Naive thymus-derived CD4-positive, alpha-beta T cell (primary cell): ENCODE data around the gene COL6A1. TPM values are rescaled to one million over a fixed set of nuclear protein-coding genes. Genes with fewer than 3 reads are reported as not detected.
"Not testable (repeated sequence)": the region's sequence is repeated elsewhere in the genome, so short reads cannot be mapped to it uniquely, and the experiment has no call there.

Experiments used
- ATAC-seq: fragments of 150-1000 bp; cut with Tn5 transposase; 2 replicates; pipeline ENCODE4 v1.10.0; 2021; ENCODE audit warnings: mild to moderate bottlenecking, moderate library complexity
- CTCF ChIA-PET: fragments of 350-600 bp; sonication (Branson Sonifier 250); formaldehyde crosslinking; loops from one replicate; lab custom pipeline; 2021; ENCODE audit warnings: antibody characterized with exemption; lab: Charles Lee
- POLR2A ChIA-PET: fragments of 350-600 bp; sonication (Branson Sonifier 250); formaldehyde crosslinking; loops from one replicate; lab custom pipeline; 2021; ENCODE audit warnings: antibody characterized with exemption, inconsistent platforms; lab: Charles Lee
- DNase-seq, 9 donors: peaks; one replicate each; pipeline versions ENCODE4 v3.0.0 to v3.0.0-alpha.2; 2020 to 2022; ENCODE audit warnings: mixed read lengths in 1 of 9
- H3K27ac ChIP-seq: one replicate; pipeline ENCODE4 v1.7.0; 2013; ENCODE audit warnings: mild to moderate bottlenecking, low read depth, low read length, moderate library complexity
- H3K27me3 ChIP-seq, 2 donors: one replicate each; pipeline ENCODE4 v1.7.0; 2013; ENCODE audit warnings: low read length in 2 of 2, mild to moderate bottlenecking in 2 of 2, moderate library complexity in 2 of 2; ENCODE audit not compliant: control insufficient read depth in 2 of 2, insufficient read depth in 2 of 2
- H3K36me3 ChIP-seq, 3 experiments: 1 replicate in 2 of 3; 2 replicates in 1 of 3; pipeline ENCODE4 v1.7.0; 2013; ENCODE audit warnings: low read length in 3 of 3, mild to moderate bottlenecking in 3 of 3, moderate library complexity in 1 of 3; ENCODE audit not compliant: insufficient read depth in 3 of 3, control insufficient read depth in 2 of 3
- H3K4me1 ChIP-seq, 2 donors: one replicate each; pipeline ENCODE4 v1.7.0; 2013; ENCODE audit warnings: low read length in 2 of 2, mild to moderate bottlenecking in 2 of 2, moderate library complexity in 1 of 2; ENCODE audit not compliant: control insufficient read depth in 2 of 2, insufficient read depth in 2 of 2
- H3K4me3 ChIP-seq: 2 replicates; pipeline ENCODE4 v1.7.0; 2013; ENCODE audit warnings: mild to moderate bottlenecking, low read length
- H3K9me3 ChIP-seq, 3 experiments: 1 replicate in 2 of 3; 2 replicates in 1 of 3; pipeline ENCODE4 v1.7.0; 2013; ENCODE audit warnings: low read length in 3 of 3; ENCODE audit not compliant: control insufficient read depth in 2 of 3
- H3K27ac Mint-ChIP-seq, 9 donors: one replicate each; pipeline ENCODE4 v1.8.0; 2020 to 2022; ENCODE audit warnings: mixed read lengths in 9 of 9, mild to moderate bottlenecking in 8 of 9, moderate library complexity in 5 of 9, inconsistent platforms in 2 of 9
- H3K27me3 Mint-ChIP-seq, 5 donors: one replicate each; pipeline ENCODE4 v1.8.0; 2021 to 2022; ENCODE audit warnings: mixed read lengths in 5 of 5, mild to moderate bottlenecking in 1 of 5
- H3K36me3 Mint-ChIP-seq, 5 donors: one replicate each; pipeline ENCODE4 v1.8.0; 2020 to 2022; ENCODE audit warnings: mixed read lengths in 5 of 5, mild to moderate bottlenecking in 3 of 5, inconsistent platforms in 1 of 5
- H3K4me1 Mint-ChIP-seq, 7 donors: one replicate each; pipeline ENCODE4 v1.8.0; 2020 to 2022; ENCODE audit warnings: mixed read lengths in 7 of 7, mild to moderate bottlenecking in 3 of 7, inconsistent platforms in 1 of 7
- H3K4me3 Mint-ChIP-seq, 10 donors: one replicate each; pipeline ENCODE4 v1.8.0; 2020 to 2022; ENCODE audit warnings: mild to moderate bottlenecking in 10 of 10, mixed read lengths in 10 of 10, moderate library complexity in 6 of 10, inconsistent platforms in 2 of 10
- H3K9me3 Mint-ChIP-seq, 11 donors: one replicate each; pipeline ENCODE4 v1.8.0; 2020 to 2022; ENCODE audit warnings: mixed read lengths in 11 of 11, mild to moderate bottlenecking in 4 of 11, inconsistent platforms in 1 of 11, moderate library complexity in 1 of 11
- intact Hi-C, 2 donors: fragments of 100-400 bp; cut with micrococcal nuclease; formaldehyde crosslinking; loops; one replicate each; pipeline ENCODE4 v1.15.1; 2023
- polyA plus RNA-seq, 2 donors: library from polyadenylated mRNA; unstranded; fragments of 300-500 nt; fragmentation: Illumina TruSeq; gene quantifications; one replicate each; pipeline ENCODE4 v1.2.3, GENCODE V29; 2021
- total RNA-seq, 6 experiments: library from RNA in 5 of 6; stranded (reverse) in 5 of 6; gene quantifications; 1 replicate in 5 of 6; 2 replicates in 1 of 6; pipeline ENCODE4 v1.2.3 and lab custom pipeline; 2021 to 2026

Gene COL6A1
- total and polyA plus RNA-seq, 7 experiments from 2014 or later = 0.22 to 17.1 (median 6.0) TPM

DNA sequence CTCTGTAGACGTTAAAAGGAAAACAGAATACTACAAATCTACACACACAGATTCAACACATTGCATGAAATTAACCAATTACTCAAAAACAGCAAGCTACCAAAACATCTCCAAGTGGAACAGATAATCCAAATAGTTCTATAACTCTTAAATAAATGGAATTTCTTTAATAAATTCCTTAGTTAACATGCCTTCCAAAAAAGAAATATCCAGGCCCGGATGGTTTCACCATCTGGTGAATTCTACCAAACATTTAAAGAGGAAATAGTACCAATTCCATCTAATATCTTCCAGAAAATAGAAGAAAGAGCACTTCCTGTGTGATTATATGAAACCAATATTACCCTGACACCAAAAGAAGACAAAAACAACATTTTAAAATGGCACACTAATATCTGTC is 63.6 kb downstream of the COL6A1 start:
- Histone ChIP-seq H3K9me3 (peaks cover 0 to 11% (median 0%) of the 10 kb centered on the region in 3 experiments), H3K27ac (no peak overlapping the region), H3K4me3 (no peak overlapping the region), H3K4me1 (no peaks in the 10 kb centered on the region), H3K27me3 (no peaks in the 10 kb centered on the region), H3K36me3 (no peaks in the 10 kb centered on the region)
- Mint-ChIP-seq H3K4me1 (no peaks in the 10 kb centered on the region), H3K27ac (no peak overlapping the region), H3K36me3 (no peaks in the 10 kb centered on the region), H3K9me3 (peaks cover 0 to 10% (median 1%) of the 10 kb centered on the region in 11 donors), H3K27me3 (peaks cover 0 to 5% (median 4%) of the 10 kb centered on the region in 5 donors), H3K4me3 (no peak overlapping the region)
- ATAC-seq (no peak), DNase-seq (no peak)
- intact Hi-C loops = no loop called here
- POLR2A ChIA-PET = no interaction called here
- CTCF ChIA-PET = no interaction called here

DNA sequence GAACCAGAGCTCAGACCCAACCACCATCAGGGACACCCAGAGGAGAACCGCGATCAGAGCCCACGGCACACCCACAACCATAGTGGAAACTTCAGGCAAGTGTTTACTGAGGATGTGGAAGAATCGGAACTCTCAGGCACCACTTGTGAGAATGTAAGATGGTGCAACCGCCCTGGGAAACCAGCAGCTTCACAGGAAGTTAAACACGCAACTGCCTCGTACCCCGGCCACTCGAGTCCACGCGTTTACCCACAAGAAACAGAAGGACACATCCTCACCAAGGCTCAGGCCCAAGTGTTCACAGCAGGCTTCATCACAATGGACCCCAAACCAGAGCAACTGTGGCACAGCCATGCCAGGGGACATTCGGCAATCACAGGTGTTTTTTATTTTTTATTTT is 64.9 kb downstream of the COL6A1 start:
- H3K4me3 ChIP-seq = no peak overlapping the region
- no peaks in the 10 kb centered on the region for H3K4me1 Mint-ChIP-seq
- DNase-seq = no peak
- no peaks in the 10 kb centered on the region for H3K4me1 ChIP-seq
- H3K9me3 ChIP-seq = peaks cover 0 to 11% (median 0%) of the 10 kb centered on the region in 3 experiments
- ChIA-PET CTCF (no interaction called here), POLR2A (no interaction called here)
- H3K9me3 Mint-ChIP-seq = peaks cover 0 to 10% (median 1%) of the 10 kb centered on the region in 11 donors
- no peak overlapping the region for H3K27ac Mint-ChIP-seq
- peaks cover 0 to 5% (median 0%) of the 10 kb centered on the region in 5 donors for H3K27me3 Mint-ChIP-seq
- no peaks in the 10 kb centered on the region for H3K27me3 ChIP-seq
- no peak overlapping the region for H3K27ac ChIP-seq
- ATAC-seq = no peak
- peak overlapping the region in 1 of 10 donors; percentile 16 for H3K4me3 Mint-ChIP-seq
- intact Hi-C loops = no loop called here
- no peaks in the 10 kb centered on the region for H3K36me3 ChIP-seq
- H3K36me3 Mint-ChIP-seq = no peaks in the 10 kb centered on the region

DNA sequence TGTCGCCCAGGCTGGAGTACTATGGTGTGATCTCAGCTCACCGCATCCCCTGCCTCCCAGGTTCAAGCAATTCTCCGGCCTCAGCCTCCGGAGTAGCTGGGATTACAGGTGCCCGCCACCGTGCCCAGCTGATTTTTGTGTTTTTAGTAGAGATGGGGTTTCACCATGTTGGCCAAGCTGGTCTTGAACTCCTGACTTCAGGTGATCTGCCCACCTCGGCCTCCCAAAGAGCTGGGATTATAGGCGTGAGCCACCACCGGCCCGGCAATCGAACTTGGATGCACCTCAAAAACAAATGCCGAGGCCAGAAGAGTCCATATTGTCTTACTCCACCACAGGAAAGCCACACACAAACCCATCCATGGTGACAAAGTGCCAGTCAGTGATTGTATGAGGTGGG is 65.3 kb downstream of the COL6A1 start:
- CTCF ChIA-PET, H3K4me1 Mint-ChIP-seq, H3K36me3 Mint-ChIP-seq, POLR2A ChIA-PET, DNase-seq, H3K27me3 Mint-ChIP-seq, ATAC-seq, intact Hi-C loops, H3K4me1 ChIP-seq, H3K36me3 ChIP-seq, H3K27ac Mint-ChIP-seq, H3K4me3 Mint-ChIP-seq, H3K27me3 ChIP-seq, H3K4me3 ChIP-seq, H3K27ac ChIP-seq: not testable (repeated sequence)
- H3K9me3 ChIP-seq = peaks cover 0 to 11% (median 0%) of the 10 kb centered on the region in 3 experiments
- H3K9me3 Mint-ChIP-seq = peaks cover 0 to 12% (median 1%) of the 10 kb centered on the region in 11 donors

DNA sequence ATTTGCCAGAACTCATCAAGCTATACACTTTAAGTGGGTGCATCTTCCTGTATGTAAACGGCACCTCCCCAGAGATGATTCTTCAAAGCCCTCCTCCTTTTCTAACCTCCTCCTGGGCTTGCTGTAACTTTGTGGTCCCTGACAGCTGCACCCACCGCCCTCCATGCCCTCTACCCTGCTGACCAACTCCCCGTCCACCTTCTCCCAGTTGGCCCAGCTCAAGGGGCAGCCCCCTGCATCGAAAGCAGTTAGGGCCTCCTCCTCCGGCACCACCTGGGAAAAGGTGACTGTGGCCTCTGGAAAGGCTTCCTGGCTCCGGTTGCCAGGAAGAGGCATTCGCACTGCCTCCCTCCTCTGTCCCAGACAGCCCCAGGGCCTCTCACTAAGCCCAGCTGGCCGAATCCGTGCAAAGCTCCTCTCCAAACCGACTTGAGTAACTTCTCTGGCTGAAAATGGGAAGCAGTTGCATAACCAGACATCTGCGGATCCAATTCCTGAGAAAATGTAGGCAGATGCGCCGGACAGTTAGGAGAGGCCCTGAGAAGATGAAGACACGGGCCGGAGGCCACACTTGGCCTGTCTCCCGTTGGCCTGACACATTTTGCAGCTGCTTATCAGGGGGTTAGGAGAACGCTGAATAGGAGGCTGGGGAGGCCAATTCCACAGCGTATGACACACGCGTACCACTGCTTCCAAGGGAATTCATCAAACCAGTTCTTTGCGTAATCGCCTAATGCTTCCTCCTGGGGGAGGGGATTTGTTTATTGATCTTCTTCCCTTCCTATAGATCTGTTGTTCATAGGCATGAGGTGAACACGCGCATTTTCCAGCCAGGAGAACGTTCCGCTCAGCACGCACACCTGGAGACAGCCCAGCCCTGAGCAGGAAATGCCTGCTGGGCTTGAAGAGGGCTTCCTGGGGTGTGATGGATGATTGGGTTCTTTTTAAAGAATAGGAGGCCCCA is 67.6 kb downstream of the COL6A1 start:
- no peak overlapping the region for H3K27ac ChIP-seq
- intact Hi-C loops = no loop called here
- H3K27me3 ChIP-seq = no peaks in the 10 kb centered on the region
- DNase-seq = no peak
- peaks cover 0 to 11% (median 0%) of the 10 kb centered on the region in 3 experiments for H3K9me3 ChIP-seq
- H3K27ac Mint-ChIP-seq = no peak overlapping the region
- H3K9me3 Mint-ChIP-seq = peaks cover 0 to 15% (median 1%) of the 10 kb centered on the region in 11 donors
- no peaks in the 10 kb centered on the region for H3K36me3 Mint-ChIP-seq
- CTCF ChIA-PET = no interaction called here
- no peaks in the 10 kb centered on the region for H3K4me1 Mint-ChIP-seq
- H3K4me3 Mint-ChIP-seq = no peak overlapping the region
- no peak for ATAC-seq
- POLR2A ChIA-PET = no interaction called here
- no peaks in the 10 kb centered on the region for H3K36me3 ChIP-seq
- H3K4me1 ChIP-seq = no peaks in the 10 kb centered on the region
- no peaks in the 10 kb centered on the region for H3K27me3 Mint-ChIP-seq
- H3K4me3 ChIP-seq = no peak overlapping the region

DNA sequence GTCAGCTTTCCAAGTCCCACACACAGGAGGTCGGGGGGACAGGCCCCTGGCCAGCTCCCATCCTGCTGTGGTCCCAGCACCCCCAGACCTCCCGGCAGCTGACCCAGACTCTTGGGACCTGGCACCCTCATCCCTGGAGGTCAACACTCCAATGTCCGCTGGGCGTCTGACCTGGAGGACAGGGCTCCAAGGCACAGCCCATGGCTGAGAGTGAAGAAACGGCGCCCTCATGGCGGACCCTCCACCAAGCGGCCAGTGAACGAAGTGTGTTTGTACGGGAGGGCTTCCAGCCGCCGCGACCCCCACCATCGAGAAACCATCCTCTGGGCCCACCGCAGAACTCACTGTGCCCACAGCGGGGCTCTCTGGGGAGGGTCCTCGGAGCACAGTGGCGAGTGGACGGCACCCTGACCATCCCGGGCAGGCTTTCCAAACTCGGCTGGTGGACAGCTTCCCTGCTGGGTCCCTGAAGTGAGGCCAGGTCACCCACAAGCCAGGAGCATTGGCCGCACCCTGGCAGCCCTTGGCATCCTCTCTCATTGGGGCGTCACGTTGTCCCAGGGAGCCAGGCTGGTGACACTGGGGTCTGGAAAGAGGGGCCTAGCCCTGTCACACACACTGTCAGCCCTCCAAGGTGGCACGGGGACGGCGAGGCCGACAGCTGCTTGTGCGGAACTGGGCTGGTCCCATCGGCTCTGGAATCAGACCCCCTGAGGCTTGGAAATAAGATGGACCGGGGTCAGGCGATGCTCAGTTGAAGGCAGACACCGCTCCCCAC is 68.5 kb downstream of the COL6A1 start:
- Mint-ChIP-seq H3K9me3 (peaks cover 0 to 15% (median 1%) of the 10 kb centered on the region in 11 donors), H3K27me3 (no peaks in the 10 kb centered on the region), H3K27ac (no peak overlapping the region), H3K4me1 (no peaks in the 10 kb centered on the region), H3K36me3 (no peaks in the 10 kb centered on the region), H3K4me3 (no peak overlapping the region)
- ChIA-PET CTCF (no interaction called here), POLR2A (no interaction called here)
- H3K9me3 ChIP-seq = peaks cover 0 to 11% (median 0%) of the 10 kb centered on the region in 3 experiments
- no peak for ATAC-seq
- DNase-seq = no peak
- no peaks in the 10 kb centered on the region for H3K4me1 ChIP-seq
- no peak overlapping the region for H3K4me3 ChIP-seq
- H3K27me3 ChIP-seq = no peaks in the 10 kb centered on the region
- no peaks in the 10 kb centered on the region for H3K36me3 ChIP-seq
- intact Hi-C loops = no loop called here
- no peak overlapping the region for H3K27ac ChIP-seq

DNA sequence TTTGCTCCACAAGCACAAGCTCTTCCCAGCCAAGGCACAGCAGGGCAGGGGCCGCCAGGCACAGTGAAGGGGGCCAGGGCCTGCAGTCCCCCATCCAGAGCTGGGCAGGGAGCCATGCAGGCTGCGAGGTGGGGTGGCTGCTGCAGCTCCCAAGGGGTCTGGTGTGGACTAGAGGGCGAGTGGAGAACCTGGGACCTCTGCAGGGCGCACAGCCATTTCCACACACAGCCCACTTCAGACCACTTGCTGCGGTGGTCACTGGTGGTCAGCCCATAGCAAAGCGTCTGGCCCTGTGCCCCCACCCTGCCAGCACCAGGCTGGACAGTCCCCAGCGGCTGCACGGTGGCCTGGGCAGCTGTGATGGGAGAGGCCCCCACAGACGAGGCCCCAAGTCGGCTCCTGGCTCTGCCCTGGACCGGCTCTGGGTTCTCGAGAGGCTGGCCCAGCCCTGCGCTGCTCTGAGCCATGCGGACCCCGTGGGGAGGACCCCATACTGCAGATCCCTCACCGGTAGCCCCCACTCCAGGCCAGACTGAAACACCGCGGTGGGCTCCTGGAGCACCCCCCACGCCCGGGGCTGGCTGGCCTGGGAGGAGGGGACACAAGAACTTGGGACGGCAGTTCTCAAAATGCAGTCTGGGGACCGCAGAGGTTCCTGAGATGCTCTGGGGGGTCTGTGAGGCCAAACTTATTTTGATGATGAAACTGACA is 69.3 kb downstream of the COL6A1 start:
- Histone ChIP-seq H3K4me1 (no peaks in the 10 kb centered on the region), H3K27ac (no peak overlapping the region), H3K36me3 (no peaks in the 10 kb centered on the region), H3K4me3 (no peak overlapping the region), H3K9me3 (peaks cover 0 to 11% (median 0%) of the 10 kb centered on the region in 3 experiments), H3K27me3 (no peaks in the 10 kb centered on the region)
- ChIA-PET CTCF (no interaction called here), POLR2A (no interaction called here)
- no peak overlapping the region for H3K4me3 Mint-ChIP-seq
- no peaks in the 10 kb centered on the region for H3K36me3 Mint-ChIP-seq
- no peaks in the 10 kb centered on the region for H3K4me1 Mint-ChIP-seq
- intact Hi-C loops = no loop called here
- DNase-seq = no peak
- peaks cover 0 to 15% (median 1%) of the 10 kb centered on the region in 11 donors for H3K9me3 Mint-ChIP-seq
- ATAC-seq = no peak
- no peaks in the 10 kb centered on the region for H3K27me3 Mint-ChIP-seq
- H3K27ac Mint-ChIP-seq = no peak overlapping the region
